Pancreas (tissue), 10 donors: ENCODE measurements around the gene EGLN3. TPM values are rescaled to one million over a fixed set of nuclear protein-coding genes. Genes with fewer than 3 reads are reported as not detected.

Source experiments
- ATAC-seq, 4 donors: fragments of 200-7000 bp; cut with Tn5 transposase; one replicate each; pipeline versions ENCODE4 v1.8.0 to v1.9.1; 2020; ENCODE audit warnings: mild to moderate bottlenecking in 4 of 4, moderate library complexity in 4 of 4
- DNase-seq, 6 donors: peaks; one replicate each; pipeline ENCODE4 v3.0.0-alpha.2; 2020
- FAIRE-seq: peaks from 2 replicates; lab custom pipeline; 2012; peaks lifted over from hg19 to GRCh38; lab: Jason Lieb, UNC
- H3K27ac ChIP-seq, 4 donors: fragments of 200-600 bp; sonication (generic); 1 replicate in 3 of 4; 2 replicates in 1 of 4; pipeline versions ENCODE4 v1.5.0 to v1.8.0; 2020
- H3K27me3 ChIP-seq, 4 donors: fragments of 200-600 bp; one replicate each; pipeline ENCODE4 v1.8.0; 2021
- H3K36me3 ChIP-seq, 3 donors: fragments of 200-600 bp; sonication (generic) in 1 of 3; one replicate each; pipeline versions ENCODE4 v1.5.0 to v1.8.0; 2020 to 2021
- H3K4me1 ChIP-seq, 3 donors: fragments of 200-600 bp; one replicate each; pipeline ENCODE4 v1.8.0; 2021
- H3K4me3 ChIP-seq, 4 donors: fragments of 200-600 bp; sonication (generic) in 2 of 4; one replicate each; pipeline versions ENCODE4 v1.5.0 to v1.8.0; 2020 to 2021
- H3K9me3 ChIP-seq, 4 donors: fragments of 200-600 bp; one replicate each; pipeline ENCODE4 v1.8.0; 2021
- WGBS, 2 donors: extraction: QIAGEN DNeasy Blood & Tissue Kit; methylation state at CpG; one replicate each; pipeline ENCODE4 v1.1.7; 2013; 5-methylcytosine and 5-hydroxymethylcytosine counted together
- intact Hi-C, 3 donors: fragments of 100-400 bp; cut with DNase I; formaldehyde crosslinking; loops; one replicate each; pipeline versions ENCODE4 v1.11.1 to v1.14.2; 2022
- polyA plus RNA-seq, 2 donors: library from polyadenylated mRNA; stranded (reverse); fragments of 200-250 nt; gene quantifications; one replicate each; pipeline ENCODE4 v1.2.3, GENCODE V29; 2013
- total RNA-seq, 6 donors: library from RNA; stranded (reverse); fragmentation: NEBNext Ultra II Directional in 4 of 6; extraction: Animal tissue kit (Norgen Biotek cat#: 25700) in 4 of 6; gene quantifications; one replicate each; pipeline versions ENCODE4 v1.2.1 to v1.2.4, GENCODE V29; 2021 to 2023
- TF ChIP-seq, protein P1 (sequence below), 4 donors: fragments of 200-600 bp; sonication (generic) in 3 of 4; IDR thresholded peaks; one replicate each; pipeline versions ENCODE4 v1.5.0 to v1.8.0; 2021; ENCODE audit warnings: antibody characterized with exemption in 4 of 4
- donor health status: healthy with polysubstance abuse.
- donor health status: DM: no; HTN: no; CAD: no; lungs with moderate emphysema.
- donor health status: DM: no; HTN: no; CAD: no.
- donor health status: control.
- donor health status: control.
- donor health status: Bipolar disorder and iron deficiency.
- donor health status: DM: yes; HTN: yes; CAD: no.
- donor health status: DM: no; HTN: no; CAD: no.
- donor health status: DM: no; HTN: no; CAD: no.
- donor health status: DM: yes; HTN: yes; CAD: no.

Gene EGLN3
- total and polyA plus RNA-seq, 8 donors: 1.2 to 14.5 (median 2.9) TPM

DNA sequence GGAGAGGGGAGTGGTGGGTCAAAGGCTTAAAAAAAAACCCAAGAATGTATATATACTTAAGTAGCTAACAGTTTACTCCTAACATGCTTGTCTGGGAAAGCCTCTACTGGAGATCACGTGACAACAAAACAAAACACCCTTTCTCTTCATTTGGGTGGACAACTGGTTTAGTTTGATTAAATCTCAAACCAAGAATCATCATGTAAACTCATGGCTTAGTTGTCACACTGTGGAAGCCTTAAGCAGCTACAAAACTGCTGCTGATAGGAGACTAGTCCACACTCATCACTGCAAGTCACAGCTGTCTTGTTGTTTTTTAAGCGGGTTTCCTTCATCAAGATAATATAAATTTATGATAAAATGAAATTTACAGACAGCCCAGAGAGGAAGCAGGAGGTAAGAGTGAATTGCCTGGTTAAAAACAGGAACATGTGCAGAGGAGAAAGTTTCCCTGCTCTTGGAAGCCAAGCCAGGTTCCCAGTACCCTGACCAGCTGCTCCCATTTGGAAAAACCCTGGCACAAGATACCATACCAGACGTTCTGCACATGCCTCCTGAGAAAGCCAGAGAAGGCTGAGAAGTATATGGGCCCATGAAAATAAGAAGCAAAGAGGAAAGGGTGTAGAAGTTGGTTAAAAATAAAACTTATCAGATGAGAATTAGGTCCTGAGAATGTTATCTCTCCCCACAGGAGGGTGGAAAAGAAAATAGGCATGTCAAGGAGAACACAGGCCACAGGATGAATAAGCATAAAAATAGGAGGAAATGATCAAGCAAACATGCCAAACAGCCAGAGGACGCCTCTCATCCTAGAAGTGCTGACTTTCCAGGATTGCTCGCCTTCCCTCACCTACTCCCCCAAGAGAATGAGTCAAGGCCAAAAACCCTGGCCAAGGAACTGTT lies 34.0 kb downstream of the EGLN3 start:
- DNase-seq: no peak
- no peaks in the 10 kb centered on the region for H3K9me3 ChIP-seq
- intact Hi-C loops: no loop called here

DNA sequence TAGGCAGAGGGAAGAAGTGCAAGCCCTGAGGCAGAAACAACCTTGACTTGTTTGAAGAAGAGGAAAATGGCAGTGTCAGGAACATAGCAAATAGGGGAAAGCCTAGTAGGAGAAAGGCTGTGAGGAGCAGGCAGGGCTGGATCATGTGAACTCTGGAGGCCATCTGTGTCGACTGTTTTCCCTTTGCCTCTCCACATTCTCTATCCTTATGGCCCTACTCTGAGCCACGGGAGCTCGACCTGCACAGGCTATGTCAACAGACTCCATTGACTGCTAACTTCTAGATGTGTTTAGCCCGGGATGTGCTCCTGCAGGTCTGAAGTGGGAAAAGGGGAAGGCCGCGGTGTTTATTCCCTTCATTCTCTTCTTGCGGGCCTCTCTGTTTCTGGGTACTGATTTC lies 35.2 kb downstream of the EGLN3 start:
- TF ChIP-seq, protein P1, sequence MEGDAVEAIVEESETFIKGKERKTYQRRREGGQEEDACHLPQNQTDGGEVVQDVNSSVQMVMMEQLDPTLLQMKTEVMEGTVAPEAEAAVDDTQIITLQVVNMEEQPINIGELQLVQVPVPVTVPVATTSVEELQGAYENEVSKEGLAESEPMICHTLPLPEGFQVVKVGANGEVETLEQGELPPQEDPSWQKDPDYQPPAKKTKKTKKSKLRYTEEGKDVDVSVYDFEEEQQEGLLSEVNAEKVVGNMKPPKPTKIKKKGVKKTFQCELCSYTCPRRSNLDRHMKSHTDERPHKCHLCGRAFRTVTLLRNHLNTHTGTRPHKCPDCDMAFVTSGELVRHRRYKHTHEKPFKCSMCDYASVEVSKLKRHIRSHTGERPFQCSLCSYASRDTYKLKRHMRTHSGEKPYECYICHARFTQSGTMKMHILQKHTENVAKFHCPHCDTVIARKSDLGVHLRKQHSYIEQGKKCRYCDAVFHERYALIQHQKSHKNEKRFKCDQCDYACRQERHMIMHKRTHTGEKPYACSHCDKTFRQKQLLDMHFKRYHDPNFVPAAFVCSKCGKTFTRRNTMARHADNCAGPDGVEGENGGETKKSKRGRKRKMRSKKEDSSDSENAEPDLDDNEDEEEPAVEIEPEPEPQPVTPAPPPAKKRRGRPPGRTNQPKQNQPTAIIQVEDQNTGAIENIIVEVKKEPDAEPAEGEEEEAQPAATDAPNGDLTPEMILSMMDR (IDR thresholded peaks at IDR 0.05): no peak
- intact Hi-C loops: no loop called here
- H3K4me3 ChIP-seq: no peak overlapping the region
- no peaks in the 10 kb centered on the region for H3K27me3 ChIP-seq
- peaks cover 0 to 12% (median 5%) of the 10 kb centered on the region in 3 donors for H3K4me1 ChIP-seq
- no peaks in the 10 kb centered on the region for H3K36me3 ChIP-seq
- no peaks in the 10 kb centered on the region for H3K9me3 ChIP-seq
- ATAC-seq (no peak), FAIRE-seq (no peak), DNase-seq (no peak)
- WGBS, 2 donors: 86% methylated on average over 7 of the region's 7 CpGs
- no peak overlapping the region for H3K27ac ChIP-seq

More for the DNA sequence above, 34.0 kb downstream of the EGLN3 start:
- H3K27me3 ChIP-seq: no peaks in the 10 kb centered on the region
- no peaks in the 10 kb centered on the region for H3K36me3 ChIP-seq
- FAIRE-seq (no peak), ATAC-seq (peak in 3 of 4 donors; percentile 55 to 88 (median 86))
- 61 to 62% methylated on average over 5 of the region's 5 CpGs for WGBS, 2 donors
- TF ChIP-seq, protein P1 (IDR thresholded peaks at IDR 0.05): no peak
- peak overlapping the region in 1 of 4 donors; percentile 9 for H3K27ac ChIP-seq
- no peak overlapping the region for H3K4me3 ChIP-seq
- peaks cover 0 to 12% (median 5%) of the 10 kb centered on the region in 3 donors for H3K4me1 ChIP-seq

- 85 to 90% methylated on average over 5 of the region's 5 CpGs for WGBS, 2 donors
- Histone ChIP-seq H3K4me1 (peaks cover 0 to 12% (median 5%) of the 10 kb centered on the region in 3 donors), H3K27me3 (no peaks in the 10 kb centered on the region), H3K9me3 (no peaks in the 10 kb centered on the region), H3K36me3 (no peaks in the 10 kb centered on the region), H3K27ac (no peak overlapping the region), H3K4me3 (no peak overlapping the region)
- FAIRE-seq: no peak
- ATAC-seq: peak in 3 of 4 donors; percentile 29 to 36 (median 34)
- DNase-seq: no peak
- intact Hi-C loops: no loop called here
- TF ChIP-seq, protein P1 (IDR thresholded peaks at IDR 0.05): no peak
These were observed 36.0 kb downstream of the EGLN3 start for GRCh38 chr14:33914676-33915516.

DNA sequence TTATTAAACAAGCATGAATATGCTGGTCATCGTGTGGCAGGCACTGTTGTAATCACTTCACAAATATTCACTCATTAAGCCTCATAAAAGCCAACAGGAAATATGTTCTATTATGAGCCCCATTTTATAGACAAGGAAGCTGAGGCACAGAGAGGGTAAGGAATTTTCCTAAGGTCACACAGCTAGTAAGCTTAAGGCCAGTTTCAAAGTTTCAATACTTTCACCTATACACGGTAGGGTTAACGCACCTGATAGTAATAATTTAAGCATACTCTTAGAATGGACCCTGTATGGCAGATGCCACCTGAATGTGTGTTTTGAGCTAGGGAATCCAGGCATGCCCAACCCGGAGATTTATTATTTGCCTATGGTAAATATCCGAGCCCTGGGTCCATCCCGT lies 39.8 kb downstream of the EGLN3 start:
- DNase-seq (no peak), FAIRE-seq (no peak), ATAC-seq (no peak)
- TF ChIP-seq, protein P1 (IDR thresholded peaks at IDR 0.05): no peak
- H3K27ac ChIP-seq: no peak overlapping the region
- no peaks in the 10 kb centered on the region for H3K4me1 ChIP-seq
- 79 to 81% methylated on average over 6 of the region's 6 CpGs for WGBS, 2 donors
- no peaks in the 10 kb centered on the region for H3K9me3 ChIP-seq
- no peak overlapping the region for H3K4me3 ChIP-seq
- H3K27me3 ChIP-seq: no peaks in the 10 kb centered on the region
- intact Hi-C loops: no loop called here
- no peaks in the 10 kb centered on the region for H3K36me3 ChIP-seq
